ENCODE measurements around the gene GAS6.

GAS6 gene

DNA sequence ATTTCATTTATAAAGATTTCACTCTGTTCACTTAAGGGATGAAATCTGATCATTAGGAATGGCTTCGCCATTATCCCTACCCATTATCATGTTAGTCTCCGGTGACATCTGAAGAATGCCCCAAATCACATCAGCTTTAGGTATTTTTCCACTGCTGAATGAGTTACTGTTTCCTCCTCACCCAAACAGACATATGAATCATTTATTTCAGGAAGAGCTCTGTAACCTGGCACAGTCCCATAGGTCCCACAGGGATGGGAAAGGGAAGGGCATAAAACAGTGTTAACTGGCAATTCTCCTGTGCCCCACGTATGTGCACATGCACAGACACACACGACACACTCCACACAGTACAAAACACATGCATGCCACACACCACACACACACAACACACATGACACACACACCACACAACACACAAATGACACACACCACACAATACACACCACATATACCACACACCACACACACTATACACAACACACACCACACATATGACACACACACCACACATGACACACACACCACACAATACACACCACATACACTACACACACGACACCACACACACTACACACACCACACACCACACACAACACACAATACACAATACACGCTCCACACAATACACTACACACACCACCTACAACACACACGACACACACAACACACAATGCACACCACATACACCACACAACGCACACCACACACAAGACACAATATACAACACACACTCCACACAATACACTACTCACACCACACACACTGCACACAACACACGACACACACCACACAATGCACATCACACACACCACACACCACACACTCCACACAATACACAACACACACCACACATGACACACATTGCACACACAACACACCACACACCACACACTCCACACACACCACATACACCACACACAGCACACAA is 89.4 kb downstream of the GAS6 start:
- no peak for TF ChIP-seq PAX5 (IDR thresholded peaks at IDR 0.05; ENCODE audit: insufficient read depth, low read length, severe bottlenecking)
- TF ChIP-seq SPI1 (IDR thresholded peaks at IDR 0.05; ENCODE audit: low read depth, low read length): no peak
- no peak for TF ChIP-seq POU2F2 (IDR thresholded peaks at IDR 0.05; ENCODE audit: low read depth, low read length)
- TF ChIP-seq TAF1 (IDR thresholded peaks at IDR 0.05; ENCODE audit: low read depth, low read length): no peak
- TF ChIP-seq POLR2A (IDR thresholded peaks at IDR 0.05; ENCODE audit: low read depth, low read length): no peak
- no peak for TF ChIP-seq POLR2AphosphoS5 (IDR thresholded peaks at IDR 0.05; ENCODE audit: low read depth, low read length)
- no peak for DNase-seq (ENCODE audit: insufficient read length, low spot score)
- peak; percentile 95 for FAIRE-seq

DNA sequence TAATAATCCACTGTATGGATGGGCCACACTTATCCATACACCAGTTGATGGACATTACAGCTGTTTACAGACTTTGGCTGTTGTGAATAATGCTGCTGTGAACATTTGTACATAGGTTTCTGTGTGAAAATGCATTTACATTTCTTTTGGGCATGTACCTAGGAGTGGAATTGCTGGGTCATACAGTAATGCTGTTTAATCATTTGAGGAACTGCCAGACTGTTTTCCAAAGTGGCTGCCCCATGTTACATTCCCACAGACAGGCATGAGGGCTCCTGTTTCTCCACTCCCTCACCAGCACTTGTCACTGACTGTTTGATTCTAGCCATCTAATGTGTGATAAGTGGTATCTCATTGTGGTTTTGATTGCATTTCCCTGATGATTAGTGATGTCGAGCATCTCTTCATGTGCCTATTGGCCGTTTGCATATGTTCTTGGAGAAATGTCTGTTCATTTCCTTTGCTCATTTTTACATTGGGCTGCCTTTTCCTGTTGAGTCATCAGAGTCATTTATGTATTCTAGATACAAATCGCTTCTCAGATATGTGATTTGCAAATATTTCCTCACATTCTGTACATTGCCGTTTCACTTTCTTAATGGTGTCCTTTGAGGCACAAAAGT is 92.1 kb downstream of the GAS6 start:
- FAIRE-seq: no peak
- DNase-seq (ENCODE audit: insufficient read length, low spot score): no peak
- TF ChIP-seq SPI1 (IDR thresholded peaks at IDR 0.05; ENCODE audit: low read depth, low read length): no peak

DNA sequence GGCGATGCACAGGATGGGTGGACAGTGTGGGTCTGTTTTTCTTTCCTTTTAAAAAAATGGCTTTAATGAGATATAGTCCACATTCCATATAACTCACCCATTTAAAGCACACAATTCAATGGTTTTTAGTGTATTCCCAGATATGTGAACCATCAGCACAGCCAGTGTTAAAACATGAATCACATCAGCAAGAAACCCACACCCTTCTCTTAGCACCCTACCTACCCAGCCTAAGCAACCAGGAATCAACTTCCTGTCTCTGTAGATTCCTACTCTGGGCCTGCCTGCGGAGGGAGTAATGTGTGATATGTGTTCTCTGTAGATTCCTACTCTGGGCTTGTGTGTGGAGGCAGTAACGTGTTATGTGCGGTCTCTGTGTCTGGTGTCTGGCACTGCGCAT is 92.9 kb downstream of the GAS6 start:
- FAIRE-seq (no peak), DNase-seq (ENCODE audit: insufficient read length, low spot score) (no peak)
- TF ChIP-seq PAX5 (IDR thresholded peaks at IDR 0.05; ENCODE audit: insufficient read depth, low read length, severe bottlenecking) (no peak), POLR2AphosphoS5 (IDR thresholded peaks at IDR 0.05; ENCODE audit: low read depth, low read length) (no peak), TAF1 (IDR thresholded peaks at IDR 0.05; ENCODE audit: low read depth, low read length) (no peak)
